Erythroblast (primary cell): ENCODE data around the gene IGFBPL1.

Experiments
- GATA1 ChIP-seq: IDR thresholded peaks from 2 replicates; pipeline ENCODE4 v1.6.1; 2011; ENCODE audit warnings: low read depth, mild to moderate bottlenecking, control low read depth, low read length, moderate library complexity
- POLR2A ChIP-seq: IDR thresholded peaks from 2 replicates; pipeline ENCODE4 v1.6.1; 2011; ENCODE audit warnings: mild to moderate bottlenecking, low read length

DNA sequence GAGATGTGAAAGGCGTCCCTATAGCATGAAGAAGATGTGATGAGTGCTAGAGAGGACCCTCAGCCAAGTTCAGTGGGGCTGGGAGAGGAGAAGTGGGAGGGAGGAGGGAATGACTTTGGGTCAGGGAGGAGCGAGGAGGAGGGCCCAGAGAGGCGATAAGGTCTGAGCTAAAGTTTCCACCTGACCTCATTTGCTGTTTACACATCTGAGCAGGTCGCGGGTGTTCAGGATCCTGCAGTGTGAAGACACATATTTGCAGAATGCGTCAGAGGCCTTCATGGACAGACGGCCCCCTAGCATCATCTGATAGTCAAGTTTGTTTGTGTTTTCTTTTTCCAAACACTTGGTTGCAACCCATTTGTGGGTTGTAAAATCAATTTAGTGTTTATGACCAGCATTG, 18.9 kb upstream of the IGFBPL1 start:
- TF ChIP-seq POLR2A (no peak), GATA1 (no peak)
